GM21360 (cell line): ENCODE measurements around the gene METTL8.
A peak's percentile ranks its signal among the peaks of the same experiment; 100 is the strongest.
"Not testable (repeated sequence)": the region's sequence is repeated elsewhere in the genome, so short reads cannot be mapped to it uniquely, and the experiment has no call there.

Source experiments
- ATAC-seq: cut with Tn5 transposase; IDR thresholded peaks from one replicate; pipeline ENCODE4 v1.9.1; 2021; ENCODE audit warnings: mild to moderate bottlenecking, moderate library complexity; ENCODE audit not compliant: unreplicated experiment

Gene METTL8

DNA sequence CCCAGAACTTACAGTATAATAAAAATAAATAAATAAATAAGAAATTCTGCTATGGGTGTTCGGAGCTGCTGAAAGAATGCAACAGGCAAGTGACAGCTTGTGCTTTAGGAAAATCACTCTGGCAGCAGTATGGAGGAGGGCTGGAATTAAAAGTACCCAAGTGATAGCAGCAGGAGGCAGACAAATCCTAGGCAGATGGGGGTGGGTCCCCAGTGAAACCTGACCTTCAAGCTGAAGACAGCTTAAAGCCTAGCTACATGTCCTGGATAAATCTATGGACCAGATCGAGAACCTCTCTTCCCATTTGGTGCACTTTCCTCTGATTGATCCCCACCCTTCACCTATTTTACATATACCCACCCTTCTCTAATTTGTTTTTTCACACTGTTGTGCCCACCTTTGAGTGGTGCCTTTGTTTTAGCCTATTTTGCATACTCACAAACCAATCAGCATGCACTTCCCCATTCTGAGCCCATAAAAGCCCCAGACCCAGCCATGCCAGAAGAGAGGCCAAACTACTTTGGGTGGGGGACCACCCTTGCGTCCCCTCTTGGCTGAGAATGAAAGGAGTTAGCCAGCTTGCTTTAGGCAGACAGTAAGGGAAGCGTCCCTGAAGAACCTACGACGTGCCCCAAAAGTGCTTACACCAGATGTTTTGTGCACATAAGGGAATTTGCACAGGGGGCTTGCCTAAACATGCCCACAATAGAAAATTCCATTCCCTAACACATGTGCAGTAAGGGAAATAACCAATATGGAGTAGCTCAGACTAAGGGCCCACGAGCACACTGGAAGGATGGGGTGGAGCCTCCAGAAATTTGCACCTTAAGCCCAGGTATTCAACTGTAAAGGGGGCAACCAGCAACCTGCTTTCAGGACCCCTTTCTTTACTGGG is 3.0 kb downstream of the METTL8 start:
- ATAC-seq, result no peak

DNA sequence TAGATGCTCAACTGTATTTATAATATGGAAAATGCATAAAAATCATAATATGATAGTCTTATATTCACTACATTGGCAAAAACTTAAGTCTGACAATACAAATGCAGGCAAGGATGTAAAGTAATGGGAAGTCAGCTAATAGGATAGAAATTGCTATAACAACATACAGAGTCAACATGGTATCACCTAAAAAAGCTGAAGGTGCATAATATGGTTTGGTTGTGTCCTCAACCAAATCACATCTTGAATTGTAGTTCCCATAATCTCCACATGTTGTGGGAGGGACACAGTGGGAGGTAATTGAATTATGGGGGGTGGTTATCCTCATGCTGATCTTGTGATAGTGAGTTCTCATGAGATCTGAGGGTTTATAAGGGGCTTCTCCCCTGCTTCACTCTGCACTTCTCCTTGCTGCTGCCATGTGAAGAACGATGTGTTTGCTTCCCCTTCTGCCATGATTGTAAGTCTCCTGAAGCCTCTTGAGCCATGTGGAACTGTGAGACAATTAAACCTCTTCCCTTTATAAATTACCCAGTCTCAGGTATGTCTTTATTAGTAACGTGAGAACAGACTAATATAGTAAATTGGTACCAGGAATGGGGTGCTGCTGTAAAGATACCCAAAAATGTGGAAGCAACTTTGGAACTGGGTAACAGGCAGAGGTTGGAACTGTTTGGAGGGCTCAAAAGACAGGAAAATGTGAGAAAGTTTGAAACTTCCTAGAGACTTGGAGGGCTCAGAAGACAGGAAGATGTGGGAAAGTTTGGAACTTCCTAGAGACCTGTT is 10.9 kb downstream of the METTL8 start:
- ATAC-seq, result not testable (repeated sequence)

GRCh38 chr2:171420728-171421563 is 12.8 kb downstream of the METTL8 start:
- ATAC-seq, result no peak

DNA sequence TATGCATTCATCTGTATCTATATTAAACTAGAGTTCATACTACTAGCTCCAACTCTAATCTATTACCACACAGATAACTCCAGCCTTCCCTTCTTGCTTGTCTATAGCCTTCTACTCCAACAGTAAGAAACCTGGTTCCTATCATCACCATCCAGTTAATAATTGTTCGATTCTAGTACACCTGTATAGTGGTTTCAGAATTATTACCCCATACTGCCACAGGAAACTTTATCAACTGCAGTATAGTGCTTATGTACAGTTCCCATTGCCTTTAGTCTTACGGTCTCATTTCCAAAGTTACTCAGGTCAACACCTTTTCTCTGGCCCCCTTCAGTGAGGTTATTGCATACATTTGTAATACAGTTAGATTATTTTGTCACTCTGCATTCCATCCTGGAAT is 14.5 kb downstream of the METTL8 start:
- no peak for ATAC-seq

DNA sequence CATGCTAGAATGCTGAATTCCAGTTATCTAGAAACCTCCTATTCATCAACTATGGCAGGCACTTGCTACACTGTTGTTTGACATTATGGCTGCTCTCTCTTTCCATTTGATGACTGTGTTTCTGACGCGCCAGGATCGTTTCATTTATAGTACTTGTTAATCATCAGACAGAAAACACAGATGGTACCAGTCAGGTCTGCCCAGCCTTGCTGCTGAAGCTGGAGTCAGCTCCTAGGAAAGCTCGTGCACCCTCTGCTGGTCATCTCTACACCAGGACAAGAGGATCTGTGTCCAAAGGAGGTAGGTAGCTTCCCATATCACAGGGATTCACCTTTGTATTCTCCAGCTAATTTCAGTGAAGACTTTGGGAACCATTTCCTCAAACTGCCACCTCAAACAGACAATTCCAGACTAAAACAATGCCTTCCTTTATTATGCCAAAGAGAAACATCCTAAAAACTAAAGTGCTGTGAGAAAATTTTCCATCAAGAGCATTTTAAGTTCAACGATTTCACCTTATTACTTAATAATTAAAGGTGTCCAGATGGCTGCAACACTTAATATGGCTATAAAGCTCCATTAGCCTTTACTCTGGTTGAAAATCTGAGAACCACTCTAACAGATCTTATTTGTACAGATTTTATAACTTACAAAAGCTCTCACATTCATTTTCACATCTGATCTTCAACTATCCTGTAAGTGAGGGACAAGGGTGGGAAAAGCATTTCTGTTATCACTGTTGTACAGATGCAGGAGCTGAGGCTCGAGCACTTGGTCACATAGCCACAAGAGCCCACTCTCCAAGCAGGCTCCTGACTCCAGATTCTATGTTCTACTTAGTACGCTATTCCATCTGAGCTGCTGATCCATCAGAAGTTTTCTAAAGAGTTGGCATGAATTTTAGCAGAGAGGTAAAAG is 17.5 kb downstream of the METTL8 start:
- ATAC-seq, result peak; percentile 91

- not testable (repeated sequence) for ATAC-seq
Observed at GRCh38 chr2:171414645-171415044, 19.1 kb downstream of the METTL8 start.

- no peak for ATAC-seq
Observed at GRCh38 chr2:171412571-171413175, 21.1 kb downstream of the METTL8 start.

- ATAC-seq, result no peak
Observed at GRCh38 chr2:171411791-171412483, 21.9 kb downstream of the METTL8 start.

- ATAC-seq, result no peak
Observed at GRCh38 chr2:171411214-171411613, 22.6 kb downstream of the METTL8 start.

- no peak for ATAC-seq
Observed at GRCh38 chr2:171410624-171411023, 23.2 kb downstream of the METTL8 start.

GRCh38 chr2:171410101-171410500 is 23.7 kb downstream of the METTL8 start:
- ATAC-seq, result no peak

DNA sequence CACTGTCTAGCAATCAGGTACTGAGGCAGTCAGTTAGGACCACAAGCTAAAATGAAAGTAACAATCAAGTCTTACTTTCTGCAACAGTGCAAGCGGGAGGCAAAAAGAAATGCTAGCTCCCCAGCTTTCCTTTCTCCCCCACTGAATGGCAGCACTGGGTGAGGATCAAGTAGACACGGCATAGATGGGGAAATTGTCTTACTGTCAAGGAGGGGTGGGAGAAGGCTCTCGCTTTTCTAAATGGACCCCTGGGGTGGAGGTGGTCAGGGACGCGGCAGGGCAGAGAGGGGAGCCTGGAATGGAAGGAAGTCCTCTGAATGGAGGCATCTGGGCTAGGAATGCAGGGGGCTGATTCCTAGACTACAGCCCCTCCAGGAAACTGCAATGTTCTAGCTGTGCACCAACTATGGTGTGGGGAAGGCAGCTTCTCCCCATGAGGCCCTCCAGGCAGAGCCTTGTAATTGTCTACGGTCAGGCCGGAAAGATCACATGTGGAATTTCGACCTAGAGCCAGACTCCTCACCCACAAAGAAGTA is 24.3 kb downstream of the METTL8 start:
- ATAC-seq, result no peak

DNA sequence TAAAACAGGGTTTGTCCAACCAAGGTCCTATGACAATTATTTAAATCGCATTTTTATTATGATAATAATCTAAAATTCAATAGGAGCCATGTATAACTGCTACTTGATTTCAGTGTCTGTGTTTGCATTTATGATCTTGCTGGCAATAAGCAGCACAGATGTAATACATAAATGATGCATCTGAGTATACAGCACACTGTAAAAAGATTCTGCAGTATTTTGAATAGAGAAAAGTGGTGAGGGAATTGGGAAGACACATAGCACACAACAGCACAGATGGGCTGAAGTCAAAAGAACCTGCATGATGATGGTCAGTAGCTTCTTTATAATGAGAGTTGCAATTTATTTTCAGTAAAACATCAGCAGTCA is 26.1 kb downstream of the METTL8 start:
- ATAC-seq, result no peak

DNA sequence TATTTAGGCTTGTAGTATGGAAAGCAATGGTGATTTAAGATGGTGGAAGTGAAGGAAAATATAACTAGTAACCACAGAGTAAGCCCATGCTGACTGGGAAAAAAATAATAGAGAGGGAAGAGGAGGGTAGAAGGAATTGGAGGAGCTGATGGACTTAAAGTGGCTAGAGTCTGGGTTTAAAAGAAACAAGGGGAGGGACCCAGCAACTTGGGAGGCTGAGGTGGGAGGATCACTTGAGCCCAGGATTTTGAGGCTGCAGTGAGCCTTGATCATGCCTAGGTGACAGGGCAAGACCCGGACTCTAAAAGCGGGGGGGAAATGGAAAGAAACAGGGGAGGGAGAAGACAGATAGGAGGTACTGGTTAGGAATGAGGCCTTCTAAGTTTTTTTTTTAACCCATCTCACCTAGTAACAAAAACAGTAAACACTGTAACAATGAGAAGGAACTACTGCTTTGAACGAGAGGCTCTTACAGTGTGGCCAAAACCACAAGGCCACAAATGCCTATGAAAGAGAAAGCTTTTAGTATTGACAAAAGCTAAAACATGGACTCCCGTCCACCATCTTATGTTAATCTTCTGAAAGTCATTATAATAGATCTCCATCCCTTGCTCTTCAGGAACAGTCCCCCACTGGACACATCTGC is 26.6 kb downstream of the METTL8 start:
- no peak for ATAC-seq

DNA sequence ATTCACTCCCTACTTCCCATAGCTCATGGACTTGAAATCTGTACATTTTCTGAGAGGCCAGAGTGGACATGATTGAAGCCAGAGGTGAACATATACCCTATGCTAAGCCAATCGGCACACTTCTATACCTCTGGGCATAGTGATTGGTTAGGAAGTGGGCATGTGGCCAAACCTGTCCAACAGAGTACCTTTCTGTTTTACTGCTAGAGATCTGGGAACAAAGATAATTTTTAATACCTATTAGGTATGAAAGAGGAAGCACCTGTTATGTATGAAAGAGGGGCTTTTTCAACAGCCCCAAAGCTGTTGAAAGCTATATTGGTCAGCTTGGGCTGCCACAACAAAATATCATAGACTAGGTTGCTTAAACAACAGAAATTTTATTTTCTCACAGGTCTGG is 27.7 kb downstream of the METTL8 start:
- no peak for ATAC-seq

DNA sequence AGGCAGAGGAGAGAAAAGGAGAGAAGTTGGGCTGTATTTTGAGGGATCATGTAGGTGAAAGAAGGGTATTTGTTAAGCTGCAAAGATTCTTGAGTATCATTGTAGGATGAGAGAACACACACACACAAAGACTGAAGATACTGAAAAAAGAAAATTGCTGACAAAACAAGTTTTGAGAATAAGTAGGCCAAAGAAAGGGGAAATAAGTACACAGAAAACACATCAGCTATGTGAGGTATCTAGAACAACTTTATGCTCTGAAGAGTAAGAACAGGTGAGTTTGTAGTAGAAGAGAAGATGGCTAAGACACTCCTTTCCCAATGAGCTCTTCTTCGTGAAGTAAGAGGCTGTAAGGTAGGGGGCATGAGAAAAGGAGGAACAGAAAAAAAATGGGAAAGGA is 28.2 kb downstream of the METTL8 start:
- ATAC-seq, result no peak

DNA sequence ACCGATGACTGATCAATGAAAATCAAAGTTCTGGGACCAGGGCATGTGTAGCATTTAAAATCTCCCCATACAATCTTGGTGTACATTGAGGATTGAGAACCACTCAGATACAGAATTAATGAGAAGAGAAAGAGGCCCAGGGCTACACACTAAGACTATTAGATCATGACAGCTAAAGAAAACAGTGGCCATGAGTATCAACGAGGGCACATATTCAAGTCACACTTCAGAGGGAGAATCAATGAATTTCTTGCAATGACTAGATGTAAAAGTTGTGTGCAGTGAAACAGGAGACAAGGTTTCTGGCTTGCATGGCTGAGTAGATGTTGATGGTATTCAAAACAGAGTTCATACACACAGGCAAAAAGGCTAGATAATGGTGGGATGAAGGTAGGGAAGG is 29.1 kb downstream of the METTL8 start:
- no peak for ATAC-seq

DNA sequence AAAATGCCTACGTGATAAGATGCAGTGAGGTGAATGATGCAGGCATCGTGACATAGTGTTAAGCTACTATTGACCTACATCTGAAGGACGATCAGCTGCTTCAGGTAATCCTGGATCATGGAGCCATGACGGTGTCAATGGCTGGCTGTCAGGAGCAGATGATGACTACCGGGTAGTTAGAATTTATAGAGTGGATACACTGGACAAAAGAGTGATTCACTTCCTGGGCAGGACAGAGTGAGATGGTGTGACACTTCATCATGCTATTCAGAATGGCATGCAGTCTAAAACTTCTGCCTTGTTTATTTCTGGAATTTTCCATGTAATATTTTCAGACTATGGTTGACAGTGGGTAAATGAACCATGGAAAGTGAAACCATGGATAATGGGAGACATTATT is 29.5 kb downstream of the METTL8 start:
- no peak for ATAC-seq
